CD4-positive, alpha-beta T cell (primary cell): ENCODE measurements around the gene ZNF48. TPM values are rescaled to one million over a fixed set of nuclear protein-coding genes. Genes with fewer than 3 reads are reported as not detected.

ENCODE experiments used
- ATAC-seq: fragments of 200-7000 bp; cut with Tn5 transposase; one replicate; pipeline ENCODE4 v1.10.0; 2022; ENCODE audit warnings: mild to moderate bottlenecking; ENCODE audit not compliant: poor library complexity
- CTCF ChIA-PET: fragments of 350-600 bp; sonication (Branson Sonifier 250); formaldehyde crosslinking; loops from one replicate; lab custom pipeline; 2021; ENCODE audit warnings: antibody characterized with exemption, inconsistent platforms; lab: Charles Lee
- POLR2A ChIA-PET: fragments of 350-600 bp; sonication (Branson Sonifier 250); formaldehyde crosslinking; loops from one replicate; lab custom pipeline; 2021; ENCODE audit warnings: antibody characterized with exemption, inconsistent platforms; lab: Charles Lee
- DNase-seq, 14 experiments: peaks; one replicate each; pipeline ENCODE4 v3.0.0-alpha.2; 2013 to 2020; ENCODE audit warnings: mixed read lengths in 2 of 14
- H3K27ac ChIP-seq, 2 donors: one replicate each; pipeline versions ENCODE4 v1.5.1 to v1.7.0; 2013; ENCODE audit warnings: low read length in 2 of 2, low read depth in 1 of 2, mild to moderate bottlenecking in 1 of 2
- H3K27me3 ChIP-seq, 2 experiments: 1 replicate in 1 of 2; 2 replicates in 1 of 2; pipeline versions ENCODE4 v1.6.1 to v1.7.0; 2013; ENCODE audit warnings: low read length in 2 of 2, control low read depth in 1 of 2, mild to moderate bottlenecking in 1 of 2, moderate library complexity in 1 of 2; ENCODE audit not compliant: insufficient read depth in 2 of 2, control insufficient read depth in 1 of 2
- H3K36me3 ChIP-seq: one replicate; pipeline ENCODE4 v1.6.1; 2013; ENCODE audit warnings: low read length, control low read depth; ENCODE audit not compliant: insufficient read depth
- H3K4me1 ChIP-seq: one replicate; pipeline ENCODE4 v1.6.1; 2013; ENCODE audit warnings: low read length, control low read depth; ENCODE audit not compliant: insufficient read depth
- H3K4me3 ChIP-seq: one replicate; pipeline ENCODE4 v1.5.1; 2013; ENCODE audit warnings: mild to moderate bottlenecking, low read length, moderate library complexity
- H3K9me3 ChIP-seq, 2 experiments: 1 replicate in 1 of 2; 2 replicates in 1 of 2; pipeline versions ENCODE4 v1.6.1 to v1.7.0; 2013; ENCODE audit warnings: low read length in 2 of 2, mild to moderate bottlenecking in 2 of 2, control low read depth in 1 of 2, moderate library complexity in 1 of 2; ENCODE audit not compliant: control insufficient read depth in 1 of 2, insufficient read depth in 1 of 2
- H3K27ac Mint-ChIP-seq: one replicate; pipeline ENCODE4 v1.8.0; 2020; ENCODE audit warnings: mixed read lengths
- H3K27me3 Mint-ChIP-seq: one replicate; pipeline ENCODE4 v1.8.0; 2021; ENCODE audit warnings: mixed read lengths
- H3K36me3 Mint-ChIP-seq: one replicate; pipeline ENCODE4 v1.8.0; 2021; ENCODE audit warnings: low read depth, mixed read lengths
- H3K4me1 Mint-ChIP-seq: one replicate; pipeline ENCODE4 v1.8.0; 2021; ENCODE audit warnings: low read depth, mixed read lengths
- H3K4me3 Mint-ChIP-seq: one replicate; pipeline ENCODE4 v1.8.0; 2020; ENCODE audit warnings: mild to moderate bottlenecking, mixed read lengths
- H3K9me3 Mint-ChIP-seq: one replicate; pipeline ENCODE4 v1.8.0; 2020; ENCODE audit warnings: mixed read lengths
- intact Hi-C, 2 experiments: fragments of 100-400 bp; cut with DNase I in 1 of 2; cut with micrococcal nuclease in 1 of 2; formaldehyde crosslinking; loops; one replicate each; pipeline versions ENCODE4 v1.15.1 to v1.9.0; 2023 to 2025; cut with DNase I, micrococcal nuclease
- total RNA-seq, 174 experiments: library from RNA in 2 of 174; stranded (reverse) in 2 of 174; gene quantifications; one replicate each; pipeline ENCODE4 v1.2.3 and lab custom pipeline; 2021 to 2026
- TF ChIP-seq, protein P1 (sequence below): fragments of 200-600 bp; IDR thresholded peaks from one replicate; pipeline ENCODE4 v1.8.0; 2022; ENCODE audit warnings: antibody characterized with exemption, mild to moderate bottlenecking

ZNF48 gene
- total RNA-seq, 2 experiments from 2014 or later, result 3.4 to 3.5 TPM

DNA sequence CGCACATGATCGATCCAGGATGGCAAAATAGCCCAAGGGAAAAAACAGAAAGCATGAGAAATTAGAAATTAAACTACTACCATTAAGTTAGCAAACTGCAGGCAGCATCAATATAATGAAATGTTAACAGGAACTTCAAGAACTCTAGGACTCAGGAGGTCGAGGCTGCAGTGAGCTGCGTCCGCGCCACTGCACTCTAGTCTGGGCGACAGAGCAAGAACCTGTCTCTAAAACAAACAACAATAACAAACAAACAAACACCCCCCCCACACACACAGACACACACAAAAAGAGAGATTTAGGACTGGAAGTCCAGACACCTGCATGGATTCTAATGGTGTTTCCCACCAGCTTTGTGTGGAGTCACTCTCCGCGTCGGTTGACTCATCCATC, 51.0 kb downstream of the ZNF48 start:
- DNase-seq, result no peak
- peaks cover 50% of the 10 kb centered on the region for H3K4me1 Mint-ChIP-seq

DNA sequence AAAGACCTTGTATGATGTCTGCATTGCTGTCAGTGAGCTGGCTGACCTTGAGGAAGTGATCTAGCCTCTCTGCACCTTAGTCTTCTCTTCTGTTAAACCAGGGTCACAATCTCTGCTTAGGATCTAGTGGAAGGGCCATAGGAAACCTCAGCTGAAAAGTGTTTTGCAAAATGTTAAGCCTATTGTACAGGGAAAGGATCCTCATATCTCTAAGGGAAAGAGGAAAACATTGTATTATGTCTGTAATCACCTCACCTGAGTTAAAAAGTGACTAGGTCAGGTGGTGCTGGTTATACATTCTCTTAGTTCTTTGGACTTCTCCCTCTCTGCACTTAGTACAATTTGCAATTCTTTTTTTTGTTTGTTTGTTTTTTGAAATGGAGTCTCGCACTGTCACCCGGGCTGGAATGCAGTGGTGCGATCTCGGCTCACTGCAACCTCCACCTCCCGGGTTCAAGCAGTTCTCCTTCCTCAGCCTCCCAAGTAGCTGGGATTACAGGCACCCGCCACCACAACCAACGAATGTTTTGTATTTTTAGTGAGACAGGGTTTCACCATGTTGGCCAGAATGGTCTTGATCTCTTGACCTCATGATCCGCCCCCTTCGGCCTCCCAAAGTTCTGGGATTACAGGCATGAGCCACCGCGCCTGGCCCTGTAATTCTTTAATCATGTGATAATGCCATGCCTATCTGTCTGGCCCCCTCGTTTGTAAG, 52.4 kb downstream of the ZNF48 start:
- Mint-ChIP-seq H3K4me1 (peaks cover 56% of the 10 kb centered on the region), H3K27ac (no peak overlapping the region), H3K36me3 (peaks cover 26% of the 10 kb centered on the region), H3K4me3 (peak overlapping the region; percentile 49), H3K27me3 (no peaks in the 10 kb centered on the region), H3K9me3 (no peaks in the 10 kb centered on the region)
- Histone ChIP-seq H3K4me3 (no peak overlapping the region), H3K27me3 (no peaks in the 10 kb centered on the region), H3K36me3 (peaks cover 10% of the 10 kb centered on the region), H3K4me1 (peaks cover 44% of the 10 kb centered on the region), H3K27ac (no peak overlapping the region), H3K9me3 (no peaks in the 10 kb centered on the region)
- TF ChIP-seq, protein P1, sequence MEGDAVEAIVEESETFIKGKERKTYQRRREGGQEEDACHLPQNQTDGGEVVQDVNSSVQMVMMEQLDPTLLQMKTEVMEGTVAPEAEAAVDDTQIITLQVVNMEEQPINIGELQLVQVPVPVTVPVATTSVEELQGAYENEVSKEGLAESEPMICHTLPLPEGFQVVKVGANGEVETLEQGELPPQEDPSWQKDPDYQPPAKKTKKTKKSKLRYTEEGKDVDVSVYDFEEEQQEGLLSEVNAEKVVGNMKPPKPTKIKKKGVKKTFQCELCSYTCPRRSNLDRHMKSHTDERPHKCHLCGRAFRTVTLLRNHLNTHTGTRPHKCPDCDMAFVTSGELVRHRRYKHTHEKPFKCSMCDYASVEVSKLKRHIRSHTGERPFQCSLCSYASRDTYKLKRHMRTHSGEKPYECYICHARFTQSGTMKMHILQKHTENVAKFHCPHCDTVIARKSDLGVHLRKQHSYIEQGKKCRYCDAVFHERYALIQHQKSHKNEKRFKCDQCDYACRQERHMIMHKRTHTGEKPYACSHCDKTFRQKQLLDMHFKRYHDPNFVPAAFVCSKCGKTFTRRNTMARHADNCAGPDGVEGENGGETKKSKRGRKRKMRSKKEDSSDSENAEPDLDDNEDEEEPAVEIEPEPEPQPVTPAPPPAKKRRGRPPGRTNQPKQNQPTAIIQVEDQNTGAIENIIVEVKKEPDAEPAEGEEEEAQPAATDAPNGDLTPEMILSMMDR, result no peak
- CTCF ChIA-PET, result interaction anchor here (0.8 to 1.5 kb wide), 2 partner anchors 10 to 18 kb away, joined by 3 read pairs; partner anchors contain the start of gene DCTPP1
- no peak for DNase-seq
- POLR2A ChIA-PET, result interaction anchor here (0.8 to 4.5 kb wide), 3 partner anchors 11 to 30 kb away, joined by 3 to 25 read pairs (median 5); partner anchors contain the start of gene ITGAL
- intact Hi-C loops, result loop anchor here (2.0 to 5.0 kb wide), 7 partner anchors 25 to 185 kb away; partner anchors contain the start of genes ITGAL (in 1 of the 2), ZNF747 (in 1 of the 2), ZNF764 (in 1 of the 2) and ZNF768 (in 1 of the 2)
- ATAC-seq, result no peak

More for the DNA sequence above, 51.0 kb downstream of the ZNF48 start:
- ATAC-seq, result no peak
- CTCF ChIA-PET, result interaction anchor here (0.6 to 1.5 kb wide), 3 partner anchors 16 to 89 kb away, joined by 3 to 8 read pairs (median 5); partner anchors contain the start of gene DCTPP1
- H3K36me3 ChIP-seq, result peaks cover 10% of the 10 kb centered on the region
- POLR2A ChIA-PET, result interaction anchor here (0.8 to 4.5 kb wide), 6 partner anchors 12 to 34 kb away, joined by 3 to 25 read pairs (median 8); partner anchors contain the start of genes DCTPP1 and ITGAL
- peak overlapping the region; percentile 96 for H3K4me3 Mint-ChIP-seq
- no peaks in the 10 kb centered on the region for H3K9me3 ChIP-seq
- intact Hi-C loops, result loop anchor here (2.0 to 5.0 kb wide), 6 partner anchors 27 to 186 kb away; partner anchors contain the start of genes ITGAL (in 1 of the 2), ZNF747 (in 1 of the 2) and ZNF764 (in 1 of the 2)
- H3K36me3 Mint-ChIP-seq, result peaks cover 26% of the 10 kb centered on the region
- H3K4me3 ChIP-seq, result peak overlapping the region; percentile 83
- TF ChIP-seq, protein P1, result no peak
- H3K9me3 Mint-ChIP-seq, result no peaks in the 10 kb centered on the region
- no peaks in the 10 kb centered on the region for H3K27me3 ChIP-seq
- H3K27ac ChIP-seq, result peak overlapping the region in 1 of 2 donors; percentile 88
- H3K27me3 Mint-ChIP-seq, result no peaks in the 10 kb centered on the region
- H3K4me1 ChIP-seq, result peaks cover 42% of the 10 kb centered on the region
- peak overlapping the region; percentile 89 for H3K27ac Mint-ChIP-seq

DNA sequence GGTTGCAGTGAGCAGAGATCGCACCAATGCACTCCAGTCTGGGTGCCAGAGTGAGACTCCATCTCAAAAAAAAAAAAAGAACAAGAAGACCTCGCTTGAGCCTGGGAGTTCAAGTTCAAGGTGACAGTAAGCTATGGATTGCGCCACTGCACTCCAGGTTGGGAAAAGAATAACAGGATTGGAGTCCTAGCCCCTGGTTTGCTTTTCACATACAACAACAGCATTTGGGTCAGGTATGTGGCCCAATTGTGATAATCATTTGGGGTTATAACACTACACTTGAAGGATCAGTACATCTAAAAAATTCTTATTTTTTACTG, 53.9 kb downstream of the ZNF48 start:
- no peaks in the 10 kb centered on the region for H3K36me3 ChIP-seq
- H3K9me3 ChIP-seq, result no peaks in the 10 kb centered on the region
- peaks cover 35% of the 10 kb centered on the region for H3K4me1 ChIP-seq
- Mint-ChIP-seq H3K4me3 (no peak overlapping the region), H3K9me3 (no peaks in the 10 kb centered on the region), H3K4me1 (peaks cover 50% of the 10 kb centered on the region), H3K27me3 (no peaks in the 10 kb centered on the region), H3K27ac (no peak overlapping the region), H3K36me3 (peaks cover 15% of the 10 kb centered on the region)
- ChIA-PET POLR2A (interaction anchor here (0.6 to 2.8 kb wide), 7 partner anchors 10 to 688 kb away, joined by 3 to 21 read pairs (median 6); partner anchors contain the start of genes DCTPP1, ITGAL and ZNF764), CTCF (interaction anchor here (0.6 to 2.3 kb wide), 19 partner anchors 9 to 523 kb away, joined by 3 to 22 read pairs (median 5); partner anchors contain the start of genes DCTPP1, ITGAL and ZNF771)
- DNase-seq (no peak), ATAC-seq (no peak)
- H3K27me3 ChIP-seq, result no peaks in the 10 kb centered on the region
- TF ChIP-seq, protein P1, result no peak
- intact Hi-C loops, result loop anchor here (1.0 to 5.0 kb wide), 7 partner anchors 23 to 183 kb away; partner anchors contain the start of genes ITGAL (in 1 of the 2), ZNF764 (in 1 of the 2) and ZNF768 (in 1 of the 2)
- H3K4me3 ChIP-seq, result no peak overlapping the region
- no peak overlapping the region for H3K27ac ChIP-seq

Other genes starting within 250 kb of the ZNF48 start
- 100 to 1,000 TPM; 411 to 416 TPM for gene CORO1A, start 211.8 kb upstream of the ZNF48 start, total RNA-seq
- gene BOLA2B, start 201.8 kb upstream of the ZNF48 start, total RNA-seq, result 10 to 100 TPM; 41.3 to 46.3 TPM
- gene SLX1A, start 201.5 kb upstream of the ZNF48 start, total RNA-seq, result 10 to 100 TPM; 18.4 to 28.0 TPM
- gene SULT1A3, start 196.2 kb upstream of the ZNF48 start, total RNA-seq, result 10 to 100 TPM; 15.0 to 16.1 TPM
- 10 to 100 TPM; 10.8 to 12.2 TPM for gene NPIPB13, start 146.9 kb upstream of the ZNF48 start, total RNA-seq
- gene CD2BP2, start 40.1 kb upstream of the ZNF48 start, total RNA-seq, result 10 to 100 TPM; 39.1 to 41.7 TPM
- 10 to 100 TPM; 12.7 to 14.7 TPM for gene TBC1D10B, start 24.9 kb upstream of the ZNF48 start, total RNA-seq
- 1 to 10 TPM in 1 of 2 experiments, under 1 TPM in 1; 0.95 to 2.4 TPM for gene MYL11, start 20.6 kb upstream of the ZNF48 start, total RNA-seq
- gene SEPTIN1, start 12.9 kb upstream of the ZNF48 start, total RNA-seq, result 100 to 1,000 TPM; 161 to 163 TPM
- 1 to 10 TPM in 1 of 2 experiments, under 1 TPM in 1; 0.80 to 1.2 TPM for gene ZNF771, start 12.2 kb downstream of the ZNF48 start, total RNA-seq
- 1 to 10 TPM; 5.4 to 6.5 TPM for gene DCTPP1, start 34.6 kb downstream of the ZNF48 start, total RNA-seq
- 10 to 100 TPM; 25.4 to 25.9 TPM for gene SEPHS2, start 50.5 kb downstream of the ZNF48 start, total RNA-seq
- 100 to 1,000 TPM; 186 to 187 TPM for gene ITGAL, start 77.3 kb downstream of the ZNF48 start, total RNA-seq
- gene ZNF768, start 131.1 kb downstream of the ZNF48 start, total RNA-seq, result 1 to 10 TPM; 3.9 to 4.1 TPM
- 1 to 10 TPM; 6.3 to 6.7 TPM for gene ZNF747, start 139.4 kb downstream of the ZNF48 start, total RNA-seq
- gene ZNF764, start 163.0 kb downstream of the ZNF48 start, total RNA-seq, result 10 to 100 TPM; 20.4 to 22.9 TPM
- gene ZNF688, start 176.3 kb downstream of the ZNF48 start, total RNA-seq, result 1 to 10 TPM; 8.8 to 9.6 TPM
- gene ZNF785, start 190.3 kb downstream of the ZNF48 start, total RNA-seq, result 1 to 10 TPM; 6.6 to 7.7 TPM
- gene ZNF689, start 215.0 kb downstream of the ZNF48 start, total RNA-seq, result 10 to 100 TPM; 15.3 to 15.7 TPM